Activated CD8-positive, alpha-beta T cell treated with anti-CD3 and anti-CD28 coated beads for 36 hours (primary cell): Measurements from ENCODE around the gene GYPC. TPM values are rescaled to one million over a fixed set of nuclear protein-coding genes. Genes with fewer than 3 reads are reported as not detected.

ENCODE experiments used
- ATAC-seq: fragments of 200-7000 bp; cut with Tn5 transposase; one replicate; pipeline ENCODE4 v1.10.0; 2021; ENCODE audit warnings: mild to moderate bottlenecking, moderate library complexity
- CTCF ChIA-PET: fragments of 350-600 bp; sonication (Branson Sonifier 250); formaldehyde crosslinking; loops from one replicate; lab custom pipeline; 2021; ENCODE audit warnings: antibody characterized with exemption; lab: Charles Lee
- POLR2A ChIA-PET: fragments of 350-600 bp; sonication (Branson Sonifier 250); formaldehyde crosslinking; loops from one replicate; lab custom pipeline; 2021; ENCODE audit warnings: antibody characterized with exemption; lab: Charles Lee
- DNase-seq: peaks from one replicate; pipeline ENCODE4 v3.0.0-alpha.2; 2020
- H3K27ac Mint-ChIP-seq: one replicate; pipeline ENCODE4 v1.8.0; 2021; ENCODE audit warnings: mild to moderate bottlenecking, mixed read lengths
- H3K27me3 Mint-ChIP-seq: one replicate; pipeline ENCODE4 v1.8.0; 2021; ENCODE audit warnings: mixed read lengths
- H3K36me3 Mint-ChIP-seq: one replicate; pipeline ENCODE4 v1.8.0; 2021; ENCODE audit warnings: low read depth, mixed read lengths
- H3K4me1 Mint-ChIP-seq: one replicate; pipeline ENCODE4 v1.8.0; 2021; ENCODE audit warnings: low read depth, mixed read lengths
- H3K4me3 Mint-ChIP-seq: one replicate; pipeline ENCODE4 v1.8.0; 2021; ENCODE audit warnings: mild to moderate bottlenecking, moderate library complexity, mixed read lengths
- H3K9me3 Mint-ChIP-seq: one replicate; pipeline ENCODE4 v1.8.0; 2021; ENCODE audit warnings: mixed read lengths
- CTCF ChIP-seq: fragments of 200-600 bp; IDR thresholded peaks from one replicate; pipeline ENCODE4 v1.8.0; 2022; ENCODE audit warnings: antibody characterized with exemption, mild to moderate bottlenecking
- intact Hi-C: fragments of 100-400 bp; cut with micrococcal nuclease; formaldehyde crosslinking; loops from one replicate; pipeline ENCODE4 v1.10.0; 2022
- total RNA-seq, 2 experiments: library from RNA; stranded (reverse); gene quantifications; one replicate each; pipeline ENCODE4 v1.2.3, GENCODE V29; 2021

The GYPC gene
- total RNA-seq, 2 experiments from 2014 or later, result 172 to 173 TPM

- H3K36me3 Mint-ChIP-seq, result no peaks in the 10 kb centered on the region
- no peak for TF ChIP-seq CTCF
- no peak overlapping the region for H3K4me3 Mint-ChIP-seq
- H3K9me3 Mint-ChIP-seq, result no peaks in the 10 kb centered on the region
- no peak for ATAC-seq
- POLR2A ChIA-PET, result no interaction called here
- no peak for DNase-seq
- H3K27ac Mint-ChIP-seq, result no peak overlapping the region
- CTCF ChIA-PET, result no interaction called here
- intact Hi-C loops, result no loop called here
- H3K27me3 Mint-ChIP-seq, result no peaks in the 10 kb centered on the region
- H3K4me1 Mint-ChIP-seq, result peaks cover 14% of the 10 kb centered on the region
These were observed 88.7 kb downstream of the GYPC start for GRCh38 chr2:126744640-126745039.

Other genes with a start within 250 kb of the GYPC start
- not detected for gene TEX51, start 242.7 kb downstream of the GYPC start, total RNA-seq